HG02938 (cell line): Measurements from ENCODE around the gene MDFI.

Source experiments
- ATAC-seq: cut with Tn5 transposase; IDR thresholded peaks from one replicate; pipeline ENCODE4 v1.9.1; 2021; ENCODE audit warnings: mild to moderate bottlenecking, moderate library complexity; ENCODE audit not compliant: unreplicated experiment

MDFI gene

GRCh38 chr6:41670703-41671360 lies 32.6 kb downstream of the MDFI start:
- ATAC-seq = no peak

- no peak for ATAC-seq
Measured at GRCh38 chr6:41671376-41671775, 33.1 kb downstream of the MDFI start.

GRCh38 chr6:41672016-41672415 lies 33.7 kb downstream of the MDFI start:
- ATAC-seq = no peak

GRCh38 chr6:41672816-41673703 lies 34.8 kb downstream of the MDFI start:
- no peak for ATAC-seq

- no peak for ATAC-seq
Measured at GRCh38 chr6:41673704-41674000, 35.4 kb downstream of the MDFI start.

GRCh38 chr6:41674231-41675000 lies 36.1 kb downstream of the MDFI start:
- no peak for ATAC-seq

GRCh38 chr6:41675176-41675775 lies 37.0 kb downstream of the MDFI start:
- no peak for ATAC-seq

GRCh38 chr6:41675992-41676391 lies 37.7 kb downstream of the MDFI start:
- no peak for ATAC-seq

GRCh38 chr6:41676431-41676830 lies 38.2 kb downstream of the MDFI start:
- no peak for ATAC-seq

GRCh38 chr6:41677124-41677921 lies 39.1 kb downstream of the MDFI start:
- ATAC-seq = no peak

- ATAC-seq = no peak
Measured at GRCh38 chr6:41678511-41679084, 40.3 kb downstream of the MDFI start.

- ATAC-seq = no peak
Measured at GRCh38 chr6:41679696-41680095, 41.4 kb downstream of the MDFI start.

GRCh38 chr6:41680182-41680965 lies 42.1 kb downstream of the MDFI start:
- ATAC-seq = no peak

- no peak for ATAC-seq
Measured at GRCh38 chr6:41682056-41682477, 43.8 kb downstream of the MDFI start.

- ATAC-seq = no peak
Measured at GRCh38 chr6:41682497-41683272, 44.4 kb downstream of the MDFI start.

GRCh38 chr6:41683273-41683522 lies 44.9 kb downstream of the MDFI start:
- peak; percentile 18 for ATAC-seq

- peak; percentile 40 for ATAC-seq
Measured at GRCh38 chr6:41683523-41684310, 45.4 kb downstream of the MDFI start.
